Stomach (tissue), 4 donors: ENCODE data around the gene KLC4.

Experiments
- EP300 ChIP-seq: sonication (generic); formaldehyde crosslinking; IDR thresholded peaks from one replicate; pipeline ENCODE4 v1.6.1; 2017; ENCODE audit warnings: antibody characterized with exemption
- POLR2A ChIP-seq, 4 donors: fragments of 450-650 bp; IDR thresholded peaks; one replicate each; pipeline ENCODE4 v1.6.1; 2016; ENCODE audit warnings: antibody characterized with exemption in 4 of 4, control low read depth in 2 of 4, mild to moderate bottlenecking in 1 of 4, moderate library complexity in 1 of 4
- POLR2AphosphoS5 ChIP-seq, 3 donors: sonication (generic); formaldehyde crosslinking; IDR thresholded peaks; one replicate each; pipeline ENCODE4 v1.6.1; 2016; ENCODE audit warnings: antibody characterized with exemption in 3 of 3
- TF ChIP-seq, protein P1 (sequence below), 7 experiments: fragments of 450-650 bp in 4 of 7; fragments of 200-600 bp in 3 of 7; sonication (generic) in 3 of 7; IDR thresholded peaks; one replicate each; pipeline ENCODE4 v1.5.1; 2016 to 2019; ENCODE audit warnings: antibody characterized with exemption in 7 of 7, control low read depth in 2 of 7, mild to moderate bottlenecking in 1 of 7

DNA sequence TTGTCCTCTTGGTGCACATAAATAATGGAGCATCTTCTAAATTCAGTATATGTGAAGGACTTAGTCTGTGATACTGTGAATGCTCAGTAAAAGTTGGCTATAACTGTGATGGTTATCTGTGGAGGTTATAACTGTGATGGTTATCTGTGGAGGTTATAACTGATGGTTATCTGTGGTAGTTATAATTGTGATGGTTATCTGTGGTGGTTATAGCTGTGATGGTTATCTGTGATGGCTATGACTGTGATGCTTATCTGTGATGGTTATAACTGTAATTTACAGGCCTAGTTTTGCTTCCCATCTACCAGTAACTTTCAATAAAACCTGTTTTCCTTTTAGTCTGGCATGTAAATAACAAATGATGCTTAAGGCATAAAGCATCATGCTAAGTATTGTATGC, 33.2 kb downstream of the KLC4 start:
- TF ChIP-seq POLR2A (IDR thresholded peaks at IDR 0.05): no peak
- TF ChIP-seq POLR2AphosphoS5 (IDR thresholded peaks at IDR 0.05): no peak
- TF ChIP-seq, protein P1, sequence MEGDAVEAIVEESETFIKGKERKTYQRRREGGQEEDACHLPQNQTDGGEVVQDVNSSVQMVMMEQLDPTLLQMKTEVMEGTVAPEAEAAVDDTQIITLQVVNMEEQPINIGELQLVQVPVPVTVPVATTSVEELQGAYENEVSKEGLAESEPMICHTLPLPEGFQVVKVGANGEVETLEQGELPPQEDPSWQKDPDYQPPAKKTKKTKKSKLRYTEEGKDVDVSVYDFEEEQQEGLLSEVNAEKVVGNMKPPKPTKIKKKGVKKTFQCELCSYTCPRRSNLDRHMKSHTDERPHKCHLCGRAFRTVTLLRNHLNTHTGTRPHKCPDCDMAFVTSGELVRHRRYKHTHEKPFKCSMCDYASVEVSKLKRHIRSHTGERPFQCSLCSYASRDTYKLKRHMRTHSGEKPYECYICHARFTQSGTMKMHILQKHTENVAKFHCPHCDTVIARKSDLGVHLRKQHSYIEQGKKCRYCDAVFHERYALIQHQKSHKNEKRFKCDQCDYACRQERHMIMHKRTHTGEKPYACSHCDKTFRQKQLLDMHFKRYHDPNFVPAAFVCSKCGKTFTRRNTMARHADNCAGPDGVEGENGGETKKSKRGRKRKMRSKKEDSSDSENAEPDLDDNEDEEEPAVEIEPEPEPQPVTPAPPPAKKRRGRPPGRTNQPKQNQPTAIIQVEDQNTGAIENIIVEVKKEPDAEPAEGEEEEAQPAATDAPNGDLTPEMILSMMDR (IDR thresholded peaks at IDR 0.05): no peak
- TF ChIP-seq EP300: no peak
